ENCODE measurements around the gene BPIFB4.

BPIFB4 gene

DNA sequence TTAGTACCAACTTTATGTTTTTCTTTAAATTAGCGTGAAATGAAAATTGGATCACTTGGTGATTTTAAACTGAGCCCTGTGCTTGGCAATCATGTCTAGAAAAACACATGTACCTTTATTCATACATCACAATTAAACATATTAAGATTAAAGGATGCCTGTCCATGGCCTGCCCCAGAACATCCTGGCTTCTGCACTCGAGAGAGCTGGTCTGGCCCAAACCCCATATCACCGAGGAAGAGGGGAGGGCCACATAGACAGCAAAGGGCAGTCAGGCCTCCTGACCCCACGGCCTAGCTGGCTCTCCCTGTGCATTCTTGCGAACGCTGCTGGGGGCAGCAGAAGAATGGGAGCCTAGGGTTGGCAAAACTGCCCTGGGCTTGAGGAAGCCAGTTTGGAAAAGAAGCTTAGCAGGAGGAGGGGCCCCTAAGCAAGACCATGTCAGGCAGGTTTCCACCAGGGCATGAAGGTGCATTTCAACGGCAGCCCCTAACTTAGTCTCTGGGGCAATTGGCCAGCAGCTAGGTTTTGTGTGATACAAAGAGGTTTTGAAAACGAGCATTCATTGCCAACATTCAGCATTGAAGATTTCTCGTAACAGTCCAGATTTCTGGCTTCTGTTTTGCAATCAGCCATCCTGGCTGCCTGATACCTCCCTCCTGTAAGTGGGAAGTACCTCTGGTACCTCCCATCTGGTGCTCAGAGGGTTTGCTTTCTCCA, 17.2 kb upstream of the BPIFB4 start:
- no peak for DNase-seq

DNA sequence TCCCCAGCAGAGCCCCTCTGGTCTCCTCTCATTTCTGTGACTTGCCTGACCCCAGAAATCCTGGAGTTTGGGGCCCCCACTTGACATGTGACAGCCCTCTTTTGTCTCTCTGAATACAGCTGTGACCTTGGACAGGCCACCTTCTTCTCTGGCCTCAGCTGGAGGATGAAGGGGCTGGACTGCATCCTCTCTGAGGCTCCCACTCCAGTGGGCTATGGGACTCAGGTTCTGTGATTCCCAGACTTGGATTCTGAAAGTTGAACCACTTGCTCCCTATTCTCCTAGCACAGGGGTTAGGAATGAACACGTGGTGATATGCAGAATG, 16.7 kb upstream of the BPIFB4 start:
- no peak for DNase-seq

DNA sequence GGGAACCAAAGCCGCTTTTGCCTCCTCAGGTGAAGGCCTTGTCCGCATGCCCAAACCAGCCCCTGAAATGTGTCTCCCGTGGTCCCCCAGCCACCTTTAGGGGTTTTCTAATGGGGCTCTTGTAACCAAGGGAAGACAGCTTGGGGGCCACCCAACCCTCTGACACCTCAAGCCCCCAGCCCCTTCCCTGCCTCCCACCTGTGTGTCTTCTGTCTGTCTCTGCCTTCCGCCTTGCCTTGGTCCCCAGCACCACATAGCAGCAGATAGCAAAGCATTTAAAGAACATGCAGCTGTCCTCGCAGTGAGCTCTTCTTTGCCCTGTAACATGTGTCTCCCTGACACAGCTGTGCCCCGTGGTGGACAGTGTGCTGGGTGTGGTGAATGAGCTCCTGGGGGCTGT, 16.2 kb upstream of the BPIFB4 start:
- no peak for DNase-seq

DNA sequence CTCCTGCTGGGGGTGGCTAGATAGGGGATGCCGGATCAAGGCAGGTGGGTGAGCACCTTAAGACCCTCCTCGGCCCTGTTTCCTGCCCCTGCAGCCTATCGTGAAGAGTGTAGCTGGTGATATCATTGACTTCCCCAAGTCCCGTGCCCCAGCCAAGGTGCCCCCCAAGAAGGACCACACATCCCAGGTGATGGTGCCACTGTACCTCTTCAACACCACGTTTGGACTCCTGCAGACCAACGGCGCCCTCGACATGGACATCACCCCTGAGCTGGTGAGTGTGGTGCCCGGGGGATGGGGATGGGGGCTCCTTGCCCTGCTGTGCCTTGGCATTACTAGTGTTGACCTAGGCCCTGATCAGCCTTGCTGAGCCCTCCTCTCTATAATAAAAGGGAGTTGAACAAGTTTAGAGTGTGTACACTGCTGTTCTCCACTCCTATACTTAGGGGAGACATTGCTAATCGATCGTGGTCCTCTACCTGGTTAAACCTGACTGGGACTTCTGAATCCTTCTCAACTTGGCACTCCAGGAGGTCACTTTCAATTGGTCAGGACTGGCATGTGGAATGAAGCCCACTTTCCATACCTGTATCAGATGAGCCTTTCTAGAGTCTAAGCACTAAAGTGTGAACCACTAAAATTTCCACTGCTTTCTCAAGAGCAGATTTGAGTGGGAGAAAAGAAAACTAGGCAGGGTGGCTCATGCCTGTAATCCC, 14.7 kb upstream of the BPIFB4 start:
- no peak for DNase-seq

DNA sequence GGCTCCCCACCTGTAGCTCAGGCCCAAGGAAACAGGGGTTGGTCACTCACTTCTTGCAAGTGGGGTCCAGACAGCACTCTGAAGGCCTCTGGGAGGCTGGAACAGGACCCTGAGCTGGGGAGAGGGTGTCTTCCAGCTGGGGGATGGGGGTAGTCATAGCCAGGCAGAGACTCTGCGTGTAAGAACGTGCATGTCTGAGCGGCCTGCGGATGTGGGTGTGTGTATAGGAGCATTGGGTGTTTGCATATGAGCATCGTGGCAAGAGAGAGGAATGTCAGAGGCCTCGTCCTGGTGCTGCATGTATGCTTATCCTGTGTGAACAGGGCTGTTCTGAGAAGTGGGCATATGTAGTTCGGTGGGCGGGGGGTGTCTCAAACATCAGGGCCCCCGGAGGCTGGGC, 13.7 kb upstream of the BPIFB4 start:
- DNase-seq, result no peak

DNA sequence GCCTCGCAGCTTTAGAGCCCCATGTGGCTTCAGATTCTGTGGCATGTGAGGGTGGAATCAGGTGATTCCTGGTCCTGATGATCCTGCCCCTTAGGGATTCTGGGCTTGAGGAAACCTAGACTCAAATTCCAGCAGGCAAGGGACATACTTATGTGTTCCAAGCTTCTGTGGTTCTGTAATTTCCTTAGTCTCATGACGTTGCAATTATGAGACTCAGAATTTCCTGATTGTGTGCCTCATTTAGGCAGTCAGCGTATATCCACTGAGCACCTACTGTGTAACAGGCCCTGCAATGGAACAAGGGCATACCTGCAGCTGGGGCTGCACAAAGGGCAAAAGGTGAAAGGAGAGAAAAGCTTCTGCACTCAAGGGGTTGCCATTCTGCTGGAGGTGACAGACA, 11.6 kb upstream of the BPIFB4 start:
- DNase-seq, result no peak

DNA sequence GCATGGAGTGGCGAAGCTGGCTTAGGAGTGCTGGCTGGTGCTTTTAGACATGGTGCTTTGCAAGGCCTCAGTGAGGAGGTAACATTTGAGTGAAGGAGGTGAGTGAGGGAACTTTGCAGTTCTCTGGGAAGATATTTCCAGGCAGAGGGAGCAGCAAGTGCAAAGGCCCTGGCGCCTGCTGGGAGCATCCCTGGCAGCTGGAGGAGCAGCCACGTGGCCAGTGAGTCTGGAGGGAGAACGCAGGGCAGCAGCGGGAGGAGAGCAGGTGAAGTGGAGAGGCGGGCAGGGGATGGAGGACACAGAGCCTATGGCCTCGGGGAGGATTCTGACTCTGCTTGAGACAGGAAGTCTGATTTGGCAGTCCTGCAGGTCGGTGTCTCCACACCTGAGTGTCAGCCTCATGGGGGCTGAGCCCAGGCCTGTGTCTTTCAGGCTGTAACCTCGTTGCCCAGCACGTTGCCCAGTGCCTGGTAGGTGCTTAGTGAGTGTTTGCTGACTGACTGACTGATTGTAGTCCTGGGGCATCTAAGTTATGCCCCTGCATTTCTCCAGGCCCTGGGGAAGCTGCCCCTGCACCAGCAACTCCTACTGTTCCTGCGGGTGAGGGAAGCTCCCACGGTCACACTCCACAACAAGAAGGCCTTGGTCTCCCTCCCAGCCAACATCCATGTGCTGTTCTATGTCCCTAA, 11.0 kb upstream of the BPIFB4 start:
- no peak for DNase-seq

DNA sequence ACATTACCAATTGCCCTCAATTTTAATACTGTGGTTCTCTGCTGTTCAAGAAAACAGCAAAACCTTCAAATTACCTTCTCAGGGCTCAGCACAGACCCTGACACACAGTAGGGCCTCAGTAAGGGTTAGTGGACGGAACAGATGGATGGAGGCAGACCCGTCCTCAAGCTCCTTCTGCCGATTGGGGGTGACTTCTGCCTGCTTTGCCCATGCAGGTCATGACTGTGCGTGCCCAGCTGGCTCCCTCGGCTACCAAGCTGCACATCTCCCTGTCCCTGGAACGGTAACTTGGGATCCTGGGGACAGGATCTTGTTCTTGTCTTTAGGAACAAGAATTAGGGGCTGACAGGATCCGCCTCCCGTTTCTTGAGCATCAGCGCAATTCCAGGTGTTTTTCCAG, 9.8 kb upstream of the BPIFB4 start:
- DNase-seq, result no peak

DNA sequence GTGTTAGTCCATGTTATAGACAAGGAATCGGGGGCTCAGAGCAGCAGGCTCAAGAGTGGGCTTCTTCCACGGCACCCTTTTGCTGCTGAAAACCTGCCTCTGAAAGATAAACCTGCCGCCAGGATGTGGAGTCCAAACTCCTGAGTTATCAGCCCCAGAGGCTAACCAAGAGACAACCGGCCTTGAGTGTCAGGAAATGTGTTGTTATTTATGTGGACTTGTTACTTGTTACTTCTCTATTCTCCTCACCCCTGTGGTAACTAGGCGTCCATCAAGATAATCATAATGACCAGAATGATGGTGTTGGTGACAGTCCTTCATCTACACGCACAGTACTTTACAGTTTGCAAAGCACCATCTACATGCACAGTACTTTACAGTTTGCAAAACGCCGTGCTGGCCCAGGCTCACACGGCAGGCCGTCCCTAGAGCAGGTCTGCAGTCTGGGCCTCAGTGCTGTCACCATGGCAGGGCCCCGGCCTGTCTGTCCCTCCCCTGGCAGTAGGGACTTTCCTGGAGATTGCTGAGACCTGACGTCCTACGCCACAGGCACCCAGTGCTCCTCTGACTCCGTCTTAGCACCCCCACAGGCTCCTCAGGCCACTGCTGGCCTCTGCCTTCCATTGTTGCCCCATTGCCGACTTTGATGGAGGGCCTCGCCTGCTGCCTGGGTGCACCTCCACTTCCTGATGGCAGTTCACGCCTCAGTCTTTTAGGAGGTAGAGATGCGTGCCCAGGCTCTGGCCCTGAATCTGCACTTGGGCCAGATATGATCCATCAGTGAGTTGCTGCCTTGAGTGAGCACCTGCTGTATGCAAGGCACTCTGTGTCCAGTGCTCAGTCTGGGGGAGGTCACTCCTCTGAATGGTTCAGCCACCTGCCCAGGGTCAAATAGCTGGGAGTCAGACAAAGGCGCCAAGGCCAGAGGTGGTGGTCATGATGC, 9.1 kb upstream of the BPIFB4 start:
- no peak for DNase-seq

DNA sequence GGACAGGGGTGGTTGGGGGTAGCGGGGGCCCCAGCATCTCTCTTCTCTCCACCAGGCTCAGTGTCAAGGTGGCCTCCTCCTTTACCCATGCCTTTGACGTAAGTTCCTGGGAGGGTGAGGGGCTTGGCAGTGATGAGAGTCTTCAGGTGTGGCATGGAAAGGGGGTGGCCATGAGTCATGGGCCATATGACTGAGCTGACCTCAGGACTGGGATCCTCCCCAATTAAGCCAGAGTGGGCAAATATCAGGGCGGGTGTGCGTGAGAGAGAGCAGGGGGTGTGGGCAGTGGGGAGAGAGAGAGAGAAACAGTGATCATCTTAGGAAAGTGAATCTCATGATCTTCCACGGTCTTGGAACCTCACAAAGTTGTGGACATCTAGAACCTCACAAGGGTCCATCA, 8.2 kb upstream of the BPIFB4 start:
- no peak for DNase-seq

DNA sequence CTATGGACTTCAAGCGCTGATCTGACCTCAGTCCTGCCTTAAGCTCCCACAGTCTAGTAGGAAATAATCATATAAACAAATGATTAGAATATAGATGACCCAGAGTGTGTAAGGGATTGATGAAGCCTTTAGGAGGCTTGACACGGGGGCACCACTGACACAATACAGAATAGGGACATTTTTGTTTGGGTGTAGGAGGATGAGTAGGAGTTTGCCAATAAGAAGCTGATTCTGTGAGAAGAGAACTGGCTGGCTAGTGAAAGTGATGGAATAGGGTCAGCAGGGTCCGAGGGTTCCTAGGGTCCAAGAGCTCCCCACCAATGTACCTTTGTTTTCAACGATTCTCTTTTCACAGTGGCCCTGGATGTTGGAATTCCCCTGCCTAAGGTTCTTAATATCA, 7.1 kb upstream of the BPIFB4 start:
- DNase-seq, result no peak

DNA sequence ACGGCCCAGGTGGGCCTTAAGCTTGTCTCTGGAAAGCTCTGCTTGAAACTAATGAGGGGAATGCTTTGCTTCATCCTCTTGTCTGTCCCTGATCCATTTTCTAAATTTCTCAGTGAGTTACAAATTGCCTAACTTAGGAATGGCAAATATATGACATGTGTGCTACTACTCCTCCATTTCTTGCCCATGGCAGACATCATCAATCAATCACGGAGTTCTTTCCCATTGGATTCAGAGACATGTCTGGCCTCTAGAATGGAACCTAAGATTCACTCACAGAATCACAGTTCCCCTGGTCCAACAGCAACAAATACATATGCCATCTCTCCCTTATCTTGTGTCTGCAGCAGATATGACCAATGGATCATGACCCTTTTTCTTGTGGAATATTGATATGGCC, 6.6 kb upstream of the BPIFB4 start:
- no peak for DNase-seq

DNA sequence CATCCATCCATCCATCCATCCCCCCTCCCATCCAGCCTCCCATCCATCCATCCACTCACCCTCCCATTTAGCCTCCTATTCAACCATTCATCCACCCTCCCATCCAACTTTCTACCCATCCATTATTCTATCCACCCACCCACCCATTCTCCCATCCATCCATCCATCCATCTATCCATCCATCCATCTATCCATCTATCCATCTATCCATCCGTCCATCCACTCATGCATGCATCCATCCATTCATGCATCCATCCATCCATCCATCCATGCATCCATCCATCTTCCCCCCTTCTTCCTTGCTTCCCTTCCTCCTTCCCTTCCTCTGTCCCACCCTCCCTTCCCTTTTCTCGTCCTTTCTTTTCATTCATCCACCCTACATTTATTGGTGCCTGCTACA, 4.8 kb upstream of the BPIFB4 start:
- DNase-seq, result no peak

DNA sequence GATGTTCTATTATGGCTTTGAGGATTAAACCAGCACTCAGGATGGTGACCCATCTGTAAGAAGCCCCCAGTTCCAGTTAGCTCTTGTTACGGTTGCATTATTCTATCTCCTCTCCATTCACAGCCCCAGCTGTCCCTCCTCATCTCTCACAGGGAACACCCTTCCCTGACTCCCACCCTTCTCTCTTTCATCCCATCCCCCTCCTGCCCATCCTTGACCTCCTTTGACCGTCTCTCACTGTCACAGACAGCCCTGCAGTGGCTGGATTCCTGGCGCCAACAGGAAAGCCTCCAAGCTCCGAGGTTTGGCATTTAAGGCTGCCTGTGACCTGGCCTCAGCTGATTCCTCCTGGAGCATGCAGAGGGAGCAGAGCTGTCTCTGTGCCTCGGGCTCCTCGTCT, 4.2 kb upstream of the BPIFB4 start:
- DNase-seq, result no peak

DNA sequence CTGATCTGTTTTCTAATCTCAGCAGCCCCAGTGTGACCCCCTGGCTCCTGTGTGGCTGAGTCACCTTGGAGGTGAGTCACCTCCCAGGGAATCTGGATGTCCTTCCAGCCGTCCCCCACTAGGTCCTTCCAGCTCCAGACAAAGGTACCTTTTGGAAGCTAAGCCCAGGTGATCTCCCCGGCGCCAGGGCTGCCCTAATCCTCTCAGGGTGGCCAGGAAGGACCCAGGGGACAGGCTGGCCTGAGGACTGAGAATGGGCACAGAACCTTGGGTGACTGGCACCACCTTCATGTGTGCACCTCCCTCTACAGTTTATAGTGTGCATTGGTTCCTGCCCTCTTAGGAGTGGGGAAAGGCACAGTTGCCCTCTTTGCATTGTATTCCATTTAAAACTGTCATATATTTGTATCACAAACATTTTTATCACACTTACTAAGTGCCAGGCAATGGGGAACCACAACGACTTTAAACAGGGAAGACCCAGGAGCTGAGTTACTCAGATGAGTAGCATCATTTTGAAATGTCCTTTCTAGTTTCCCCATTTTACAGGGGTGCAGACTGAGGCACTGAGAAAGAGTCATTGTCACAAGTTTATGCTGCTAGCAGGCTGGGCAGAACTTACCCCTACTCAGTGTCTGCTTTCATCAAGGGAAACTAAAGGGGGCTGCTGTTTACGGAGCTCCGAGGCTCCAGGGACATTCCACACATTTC, 2.6 kb upstream of the BPIFB4 start:
- no peak for DNase-seq

DNA sequence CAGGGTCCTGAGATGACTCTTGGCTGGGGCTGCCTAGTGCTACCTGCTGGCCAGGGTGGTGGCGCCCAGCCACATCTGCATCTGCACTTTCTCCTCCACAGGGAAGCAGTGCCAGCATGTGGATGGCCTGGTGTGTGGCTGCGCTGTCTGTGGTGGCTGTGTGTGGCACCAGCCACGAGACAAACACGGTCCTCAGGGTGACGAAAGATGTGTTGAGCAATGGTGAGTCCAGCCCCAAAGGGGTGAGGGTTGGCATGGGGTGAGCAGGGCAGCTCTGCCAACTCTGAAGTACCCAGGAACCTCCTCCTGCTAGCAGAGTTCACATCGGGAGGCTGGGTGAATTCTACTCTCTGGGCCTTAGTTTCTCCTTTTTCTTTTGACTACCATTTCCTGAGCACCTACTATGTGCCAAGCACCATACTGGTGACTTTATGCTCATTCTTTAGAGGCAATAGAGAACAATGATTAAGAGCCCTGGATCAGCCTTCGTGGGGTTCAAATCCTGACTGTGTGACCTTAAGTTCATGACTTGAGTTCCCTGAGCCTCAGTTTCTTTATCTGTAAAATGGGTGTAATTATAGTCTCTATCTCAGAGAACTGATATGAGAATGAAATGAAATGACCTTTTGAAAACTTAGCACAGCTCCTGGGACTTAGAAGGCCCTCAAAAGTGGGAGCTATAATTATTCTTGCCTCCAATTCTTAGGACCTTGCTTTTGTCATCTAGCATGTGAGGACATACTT, 2.1 kb downstream of the BPIFB4 start:
- no peak for DNase-seq

DNA sequence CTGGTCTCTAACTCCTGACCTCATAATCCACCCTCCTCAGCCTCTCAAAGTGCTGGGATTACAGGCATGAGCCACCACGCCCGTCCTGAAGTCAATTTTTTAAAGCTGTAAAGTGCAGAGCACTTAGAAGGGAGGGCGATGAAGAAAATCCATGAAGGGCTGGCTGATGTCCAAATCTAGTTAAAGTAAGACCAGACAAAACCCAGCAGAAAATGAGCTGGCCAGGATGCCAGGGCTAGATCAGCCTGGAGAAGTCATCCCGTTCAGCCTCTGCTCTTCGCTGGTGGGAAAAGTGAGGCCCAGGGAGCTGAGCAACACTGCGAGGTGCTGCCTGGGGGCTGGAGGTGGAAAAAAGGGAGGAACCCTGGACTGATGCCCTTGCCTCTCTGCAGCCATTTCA, 3.1 kb downstream of the BPIFB4 start:
- DNase-seq, result no peak

DNA sequence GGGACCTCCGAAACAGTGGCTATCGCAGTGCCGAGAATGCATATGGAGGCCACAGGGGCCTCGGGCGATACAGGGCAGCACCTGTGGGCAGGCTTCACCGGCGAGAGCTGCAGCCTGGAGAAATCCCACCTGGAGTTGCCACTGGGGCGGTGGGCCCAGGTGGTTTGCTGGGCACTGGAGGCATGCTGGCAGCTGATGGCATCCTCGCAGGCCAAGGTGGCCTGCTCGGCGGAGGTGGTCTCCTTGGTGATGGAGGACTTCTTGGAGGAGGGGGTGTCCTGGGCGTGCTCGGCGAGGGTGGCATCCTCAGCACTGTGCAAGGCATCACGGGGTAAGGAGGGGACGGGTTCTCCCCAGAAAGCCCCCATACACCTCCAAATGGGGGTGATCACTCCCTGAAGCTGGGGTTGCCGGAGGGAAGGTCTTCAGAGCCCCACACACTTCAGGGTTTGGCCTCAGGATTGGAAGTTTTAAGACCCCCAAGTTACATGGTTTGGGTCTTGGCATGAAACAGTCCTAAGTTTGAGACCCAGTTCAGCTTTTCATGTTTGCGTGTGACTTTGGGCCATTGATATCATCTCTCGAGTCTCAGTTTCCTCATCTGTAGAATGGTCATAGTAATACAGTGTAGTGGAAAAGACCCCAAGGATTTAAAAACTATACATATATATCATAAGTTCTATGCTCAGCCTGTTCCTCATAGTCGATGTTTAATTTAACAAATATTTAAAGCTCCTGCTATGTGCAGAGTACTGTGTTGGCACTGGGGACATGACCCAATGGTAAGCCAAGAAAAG, 4.3 kb downstream of the BPIFB4 start:
- no peak for DNase-seq

DNA sequence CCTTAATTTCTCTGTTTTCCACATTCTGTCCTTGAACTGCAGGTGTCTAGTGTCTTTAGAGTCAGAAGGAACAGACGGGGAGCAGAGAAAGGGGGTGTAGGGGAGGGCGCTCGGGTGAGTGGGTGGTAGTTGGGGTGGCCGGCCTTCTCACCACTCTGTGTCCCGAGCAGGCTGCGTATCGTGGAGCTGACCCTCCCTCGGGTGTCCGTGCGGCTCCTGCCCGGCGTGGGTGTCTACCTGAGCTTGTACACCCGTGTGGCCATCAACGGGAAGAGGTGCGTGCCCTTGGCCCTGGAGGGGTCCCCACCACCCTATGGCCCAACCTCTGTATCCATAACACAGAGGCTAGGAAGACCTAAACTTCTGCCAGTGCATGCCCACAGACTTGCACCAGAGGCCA, 5.3 kb downstream of the BPIFB4 start:
- DNase-seq, result no peak

DNA sequence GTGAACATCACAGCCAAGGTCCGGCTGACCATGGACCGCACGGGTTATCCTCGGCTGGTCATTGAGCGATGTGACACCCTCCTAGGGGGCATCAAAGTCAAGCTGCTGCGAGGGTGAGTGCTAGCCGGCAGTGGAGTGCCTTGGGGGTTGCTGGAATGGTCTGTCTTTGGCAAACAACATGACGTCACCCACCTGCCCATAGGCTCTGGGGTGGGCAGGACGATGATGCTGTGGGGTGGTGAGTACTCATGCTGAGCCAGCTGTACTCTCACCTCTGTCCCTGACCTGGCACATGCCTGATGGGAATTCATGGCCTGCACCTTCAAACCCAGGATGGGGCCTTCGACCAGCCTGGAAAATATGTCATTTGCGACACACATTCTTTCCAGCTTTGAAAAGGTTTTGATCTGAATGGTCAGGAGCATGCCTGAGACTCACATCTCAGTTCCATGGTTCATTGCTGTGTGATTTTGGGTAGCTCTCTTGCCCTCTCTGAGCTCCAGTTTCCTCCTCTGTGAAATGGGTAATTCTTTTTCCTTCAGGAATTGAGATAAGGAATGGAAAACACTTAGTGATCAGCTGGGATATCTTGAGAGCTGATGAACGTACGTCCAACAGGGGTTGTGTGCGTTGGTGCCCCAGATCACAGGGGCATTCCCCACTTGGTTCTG, 6.7 kb downstream of the BPIFB4 start:
- DNase-seq, result no peak

Data from NCI-H446 (cell line).